Effector memory CD4-positive, alpha-beta T cell (primary cell): ENCODE measurements around the gene ACER3.
"Not testable (repeated sequence)": the region's sequence is repeated elsewhere in the genome, so short reads cannot be mapped to it uniquely, and the experiment has no call there.

ENCODE experiments used
- DNase-seq, 3 donors: peaks; one replicate each; pipeline ENCODE4 v3.0.0-alpha.2; 2020
- H3K27ac ChIP-seq: 2 replicates; pipeline ENCODE4 v1.7.0; 2013; ENCODE audit warnings: mild to moderate bottlenecking, low read length, moderate library complexity; ENCODE audit not compliant: insufficient read depth, poor library complexity, severe bottlenecking
- H3K27me3 ChIP-seq: replicated peaks from 2 replicates; pipeline ENCODE4 v1.7.0; 2013; ENCODE audit warnings: mild to moderate bottlenecking, low read length; ENCODE audit not compliant: insufficient read depth, control insufficient read depth, poor library complexity, severe bottlenecking
- H3K36me3 ChIP-seq: 2 replicates; pipeline ENCODE4 v1.7.0; 2013; ENCODE audit warnings: mild to moderate bottlenecking, low read length, moderate library complexity; ENCODE audit not compliant: control insufficient read depth, insufficient read depth
- H3K4me1 ChIP-seq: 2 replicates; pipeline ENCODE4 v1.7.0; 2013; ENCODE audit warnings: low read length, mild to moderate bottlenecking; ENCODE audit not compliant: control insufficient read depth, insufficient read depth, poor library complexity, severe bottlenecking
- H3K4me3 ChIP-seq: 2 replicates; pipeline ENCODE4 v1.7.0; 2013; ENCODE audit warnings: low read length, low read depth, mild to moderate bottlenecking; ENCODE audit not compliant: insufficient read depth, poor library complexity, severe bottlenecking
- H3K9me3 ChIP-seq: 2 replicates; pipeline ENCODE4 v1.7.0; 2013; ENCODE audit warnings: mild to moderate bottlenecking, low read length, moderate library complexity; ENCODE audit not compliant: control insufficient read depth

Gene ACER3

GRCh38 chr11:76889411-76889975 lies 28.8 kb downstream of the ACER3 start:
- no peaks in the 10 kb centered on the region for H3K4me1 ChIP-seq
- no peaks in the 10 kb centered on the region for H3K9me3 ChIP-seq
- no peak overlapping the region for H3K27ac ChIP-seq
- no peak overlapping the region for H3K4me3 ChIP-seq
- DNase-seq, result no peak
- no peaks in the 10 kb centered on the region for H3K27me3 ChIP-seq
- H3K36me3 ChIP-seq, result no peaks in the 10 kb centered on the region

DNA sequence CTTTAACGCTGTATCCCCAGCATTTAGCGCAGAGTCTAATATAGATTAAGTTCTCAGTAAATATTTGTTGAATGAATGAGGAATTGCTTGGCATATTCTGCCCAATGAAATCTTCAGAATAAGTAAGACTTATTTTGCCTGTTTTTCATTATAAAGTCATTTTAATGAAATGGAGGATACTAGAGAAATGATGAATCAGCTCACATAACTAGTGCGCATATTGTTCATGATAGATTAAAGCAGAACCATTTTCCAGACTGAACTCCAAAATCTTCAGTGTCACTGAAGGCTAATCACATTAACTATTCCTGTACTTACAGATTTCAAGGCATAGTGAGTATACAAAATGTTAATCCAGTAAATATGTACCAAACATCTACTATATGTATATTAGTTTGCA lies 29.6 kb downstream of the ACER3 start:
- Histone ChIP-seq H3K4me1 (no peaks in the 10 kb centered on the region), H3K27ac (no peak overlapping the region), H3K4me3 (no peak overlapping the region), H3K9me3 (no peaks in the 10 kb centered on the region), H3K27me3 (no peaks in the 10 kb centered on the region), H3K36me3 (no peaks in the 10 kb centered on the region)
- no peak for DNase-seq

DNA sequence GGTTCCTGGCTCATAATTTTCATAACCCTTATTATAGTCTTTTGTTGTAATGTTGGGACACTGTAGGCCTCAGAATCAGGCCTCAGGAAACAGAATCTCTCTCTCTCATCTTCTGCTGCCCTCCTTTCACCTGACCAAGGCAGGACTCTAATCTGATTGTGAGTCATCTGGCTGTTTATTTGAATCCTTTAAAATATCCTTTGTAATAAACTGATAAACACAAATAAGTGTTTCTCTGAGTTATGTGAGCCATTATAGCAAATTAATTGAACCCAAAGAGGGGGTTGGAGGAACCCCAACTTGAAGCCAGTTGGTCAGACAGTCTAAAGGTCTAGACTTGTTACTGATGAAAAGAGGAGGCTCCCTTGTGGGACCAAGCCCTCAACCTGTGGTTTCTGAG lies 30.6 kb downstream of the ACER3 start:
- Histone ChIP-seq H3K9me3 (no peaks in the 10 kb centered on the region), H3K36me3 (no peaks in the 10 kb centered on the region), H3K4me1 (no peaks in the 10 kb centered on the region), H3K4me3 (no peak overlapping the region), H3K27me3 (no peaks in the 10 kb centered on the region), H3K27ac (no peak overlapping the region)
- no peak for DNase-seq

DNA sequence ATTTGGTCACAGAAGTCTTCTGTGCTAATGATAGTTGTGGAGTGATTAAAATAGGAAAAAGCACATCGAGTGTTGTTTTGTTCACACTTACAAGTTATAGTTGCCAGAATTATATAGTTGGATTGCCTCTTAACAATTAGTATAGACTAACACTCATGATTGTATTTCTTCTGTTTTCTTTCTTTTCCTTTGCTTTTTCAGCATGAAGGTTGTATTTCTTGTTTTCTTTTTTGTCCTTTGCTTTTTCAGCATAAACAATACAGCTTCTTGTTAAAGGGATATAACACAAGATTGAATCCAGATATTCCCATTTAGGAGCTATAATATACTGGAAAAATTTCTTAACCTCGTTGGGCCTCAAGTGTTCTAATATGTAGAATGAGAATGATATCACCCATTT lies 31.1 kb downstream of the ACER3 start:
- no peaks in the 10 kb centered on the region for H3K9me3 ChIP-seq
- H3K4me3 ChIP-seq, result no peak overlapping the region
- no peaks in the 10 kb centered on the region for H3K36me3 ChIP-seq
- no peaks in the 10 kb centered on the region for H3K4me1 ChIP-seq
- H3K27me3 ChIP-seq, result no peaks in the 10 kb centered on the region
- DNase-seq, result no peak
- no peak overlapping the region for H3K27ac ChIP-seq

- no peaks in the 10 kb centered on the region for H3K4me1 ChIP-seq
- no peak overlapping the region for H3K4me3 ChIP-seq
- H3K27me3 ChIP-seq, result no peaks in the 10 kb centered on the region
- H3K9me3 ChIP-seq, result no peaks in the 10 kb centered on the region
- no peak for DNase-seq
- H3K36me3 ChIP-seq, result no peaks in the 10 kb centered on the region
- no peak overlapping the region for H3K27ac ChIP-seq
These were observed 31.6 kb downstream of the ACER3 start for GRCh38 chr11:76892306-76892705.

DNA sequence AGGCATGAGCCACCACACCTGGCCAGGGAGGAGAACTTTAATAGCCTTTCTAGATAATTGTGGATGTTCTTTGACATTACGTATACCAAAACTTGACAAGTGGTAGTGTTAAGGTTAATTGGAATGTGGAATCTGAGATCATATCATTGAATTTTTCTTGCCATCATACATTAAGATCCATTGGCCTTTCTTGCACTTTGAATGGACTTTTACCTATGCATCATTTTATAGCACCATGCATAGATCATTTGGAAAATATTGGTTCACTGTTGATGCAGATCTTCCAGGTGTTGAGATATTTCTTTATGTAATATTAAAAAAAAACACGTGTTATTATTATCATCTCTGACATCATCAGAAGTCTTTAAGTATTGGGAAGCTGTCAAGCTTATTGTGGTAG lies 36.5 kb downstream of the ACER3 start:
- H3K4me3 ChIP-seq, result no peak overlapping the region
- H3K36me3 ChIP-seq, result no peaks in the 10 kb centered on the region
- H3K27ac ChIP-seq, result no peak overlapping the region
- no peak for DNase-seq
- H3K27me3 ChIP-seq, result no peaks in the 10 kb centered on the region
- H3K4me1 ChIP-seq, result no peaks in the 10 kb centered on the region
- H3K9me3 ChIP-seq, result no peaks in the 10 kb centered on the region

DNA sequence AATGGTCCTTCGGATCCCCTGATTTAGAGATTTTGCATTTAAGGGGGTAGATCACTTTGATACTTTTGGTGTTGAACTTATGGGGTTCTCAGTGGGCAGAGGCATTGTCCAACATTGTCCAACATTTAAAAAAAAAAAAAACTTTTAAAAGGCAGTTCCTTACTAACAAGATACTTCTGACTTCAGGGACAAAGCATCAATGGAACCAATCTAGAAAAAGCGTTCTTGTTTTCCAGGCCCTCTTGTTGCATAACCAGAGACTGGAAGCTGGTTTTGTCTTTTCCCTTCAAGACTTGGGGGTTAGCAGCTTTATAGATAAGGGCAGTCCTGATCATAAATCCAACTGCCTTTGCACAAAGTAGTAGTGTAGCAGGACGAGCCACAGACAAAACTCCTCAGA lies 40.4 kb downstream of the ACER3 start:
- no peaks in the 10 kb centered on the region for H3K27me3 ChIP-seq
- no peaks in the 10 kb centered on the region for H3K4me1 ChIP-seq
- H3K9me3 ChIP-seq, result no peaks in the 10 kb centered on the region
- no peak overlapping the region for H3K4me3 ChIP-seq
- no peak overlapping the region for H3K27ac ChIP-seq
- no peak for DNase-seq
- H3K36me3 ChIP-seq, result no peaks in the 10 kb centered on the region

- not testable (repeated sequence) for H3K36me3 ChIP-seq, H3K9me3 ChIP-seq, H3K27me3 ChIP-seq, DNase-seq, H3K4me3 ChIP-seq, H3K27ac ChIP-seq, H3K4me1 ChIP-seq
These were observed 40.9 kb downstream of the ACER3 start for GRCh38 chr11:76901622-76902021.

GRCh38 chr11:76902121-76903014 lies 41.6 kb downstream of the ACER3 start:
- Histone ChIP-seq H3K9me3 (no peaks in the 10 kb centered on the region), H3K27ac (no peak overlapping the region), H3K4me3 (no peak overlapping the region), H3K36me3 (no peaks in the 10 kb centered on the region), H3K4me1 (no peaks in the 10 kb centered on the region), H3K27me3 (no peaks in the 10 kb centered on the region)
- no peak for DNase-seq

DNA sequence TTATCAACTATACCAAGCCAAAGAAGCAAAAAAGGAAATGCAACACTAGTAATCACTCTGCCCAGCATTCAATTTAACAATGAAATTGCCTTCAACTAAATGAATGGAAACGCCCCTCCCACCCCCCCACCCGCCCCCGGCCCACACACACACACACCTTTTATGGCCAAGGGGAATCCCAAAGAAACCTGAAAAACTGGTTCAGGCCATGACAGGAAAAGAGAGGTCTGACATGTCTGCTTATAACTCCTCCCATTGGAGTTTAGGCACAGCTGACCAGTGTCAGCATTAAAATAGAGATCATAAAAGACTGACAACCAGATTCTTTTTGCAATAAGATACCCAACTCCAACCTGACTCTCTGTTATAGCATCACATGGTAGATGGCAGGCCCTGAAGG lies 42.6 kb downstream of the ACER3 start:
- H3K27me3 ChIP-seq, result no peaks in the 10 kb centered on the region
- H3K36me3 ChIP-seq, result no peaks in the 10 kb centered on the region
- H3K27ac ChIP-seq, result no peak overlapping the region
- H3K9me3 ChIP-seq, result no peaks in the 10 kb centered on the region
- H3K4me3 ChIP-seq, result no peak overlapping the region
- H3K4me1 ChIP-seq, result no peaks in the 10 kb centered on the region
- DNase-seq, result no peak
